HEK293 (cell line): ENCODE measurements around the gene HTR4.

Source experiments
- CTCF ChIA-PET: fragments of 350-600 bp; formaldehyde crosslinking; extraction: SDS; loops from one replicate; lab custom pipeline; 2021; ENCODE audit warnings: antibody characterized with exemption; lab: Yijun Ruan, JAX
- POLR2A ChIA-PET: fragments of 300-600 bp; formaldehyde crosslinking; extraction: SDS; loops from one replicate; lab custom pipeline; 2020; ENCODE audit warnings: antibody characterized with exemption, inconsistent platforms; lab: Yijun Ruan, JAX
- H3K27ac ChIP-seq: fragments of 200-500 bp; sonication (Bioruptor generic); 2 replicates; pipeline ENCODE4 v1.5.1; 2014; ENCODE audit warnings: low read depth, low read length, control low read depth, inconsistent platforms; ENCODE audit errors: extremely low read depth
- H3K36me3 ChIP-seq, 2 experiments: fragments of 200-500 bp in 1 of 2; sonication (Bioruptor generic) in 1 of 2; 1 replicate in 1 of 2; 2 replicates in 1 of 2; pipeline ENCODE4 v1.5.1; 2014 to 2017; ENCODE audit warnings: inconsistent platforms in 2 of 2, low read length in 2 of 2; ENCODE audit not compliant: control insufficient read depth in 2 of 2, insufficient read depth in 1 of 2
- H3K4me1 ChIP-seq: fragments of 200-500 bp; sonication (Bioruptor generic); 2 replicates; pipeline ENCODE4 v1.5.1; 2014; ENCODE audit warnings: mild to moderate bottlenecking, low read length, inconsistent platforms; ENCODE audit not compliant: control insufficient read depth, insufficient read depth
- H3K4me3 ChIP-seq: 2 replicates; pipeline ENCODE4 v1.5.1; 2011; ENCODE audit warnings: low read depth, mild to moderate bottlenecking, control low read depth, low read length, moderate library complexity
- H3K9me3 ChIP-seq: fragments of 200-500 bp; sonication (Bioruptor generic); 2 replicates; pipeline ENCODE4 v1.5.1; 2014; ENCODE audit warnings: low read depth, low read length, inconsistent platforms; ENCODE audit not compliant: control insufficient read depth, insufficient read depth
- MZF1 ChIP-seq: fragments of 450-650 bp; formaldehyde crosslinking; IDR thresholded peaks from 2 replicates; pipeline ENCODE4 v1.5.1; 2017; ENCODE audit warnings: missing biosample characterization, missing genetic modification characterization, borderline replicate concordance
- YY1 ChIP-seq: fragments of 450-650 bp; formaldehyde crosslinking; IDR thresholded peaks from 2 replicates; pipeline ENCODE4 v1.5.1; 2018; ENCODE audit warnings: missing biosample characterization, missing genetic modification characterization
- ZFP69B ChIP-seq: fragments of 450-650 bp; formaldehyde crosslinking; IDR thresholded peaks from 2 replicates; pipeline ENCODE4 v1.5.1; 2016; ENCODE audit warnings: missing biosample characterization, missing genetic modification characterization
- ZNF138 ChIP-seq: fragments of 450-650 bp; formaldehyde crosslinking; IDR thresholded peaks from 2 replicates; pipeline ENCODE4 v1.5.1; 2016; ENCODE audit warnings: missing biosample characterization, missing genetic modification characterization, borderline replicate concordance
- ZNF146 ChIP-seq: fragments of 450-650 bp; formaldehyde crosslinking; IDR thresholded peaks from 2 replicates; pipeline ENCODE4 v1.5.1; 2016; ENCODE audit warnings: missing biosample characterization, missing genetic modification characterization
- ZNF175 ChIP-seq: fragments of 450-650 bp; formaldehyde crosslinking; IDR thresholded peaks from 2 replicates; pipeline ENCODE4 v1.5.1; 2016; ENCODE audit warnings: missing biosample characterization, missing genetic modification characterization
- ZNF248 ChIP-seq: fragments of 450-650 bp; formaldehyde crosslinking; IDR thresholded peaks from 2 replicates; pipeline ENCODE4 v1.5.1; 2017; ENCODE audit warnings: missing biosample characterization, missing genetic modification characterization
- ZNF292 ChIP-seq: fragments of 450-650 bp; formaldehyde crosslinking; IDR thresholded peaks from 2 replicates; pipeline ENCODE4 v1.5.1; 2016; ENCODE audit warnings: low read depth, missing biosample characterization, missing genetic modification characterization, borderline replicate concordance
- ZNF335 ChIP-seq: fragments of 450-650 bp; formaldehyde crosslinking; conservative IDR thresholded peaks from 2 replicates; pipeline ENCODE4 v1.5.1; 2016; ENCODE audit warnings: missing biosample characterization, missing genetic modification characterization
- ZNF394 ChIP-seq: fragments of 450-650 bp; formaldehyde crosslinking; IDR thresholded peaks from 2 replicates; pipeline ENCODE4 v1.5.1; 2016; ENCODE audit warnings: missing biosample characterization, missing genetic modification characterization, mild to moderate bottlenecking, moderate library complexity, borderline replicate concordance
- ZNF529 ChIP-seq: fragments of 450-650 bp; formaldehyde crosslinking; IDR thresholded peaks from 2 replicates; pipeline ENCODE4 v1.5.1; 2017; ENCODE audit warnings: missing genetic modification characterization, missing biosample characterization; ENCODE audit not compliant: insufficient replicate concordance
- ZNF670 ChIP-seq: fragments of 450-650 bp; formaldehyde crosslinking; IDR thresholded peaks from 2 replicates; pipeline ENCODE4 v1.5.1; 2016; ENCODE audit warnings: missing biosample characterization, missing genetic modification characterization, low read depth
- TF ChIP-seq, protein P1 (sequence below): fragments of 450-650 bp; formaldehyde crosslinking; IDR thresholded peaks from 2 replicates; pipeline ENCODE4 v1.5.1; 2016; ENCODE audit warnings: missing biosample characterization, missing genetic modification characterization
- TF ChIP-seq, protein P2 (sequence below): fragments of 450-650 bp; formaldehyde crosslinking; IDR thresholded peaks from 2 replicates; pipeline ENCODE4 v1.5.1; 2017; ENCODE audit warnings: missing biosample characterization, missing genetic modification characterization
- TF ChIP-seq, protein P3 (sequence below): fragments of 450-650 bp; formaldehyde crosslinking; conservative IDR thresholded peaks from 2 replicates; pipeline ENCODE4 v1.5.1; 2016; ENCODE audit warnings: low read depth, missing biosample characterization, missing genetic modification characterization
- TF ChIP-seq, protein P4 (sequence below): fragments of 450-650 bp; formaldehyde crosslinking; IDR thresholded peaks from 2 replicates; pipeline ENCODE4 v1.5.1; 2016; ENCODE audit warnings: missing biosample characterization, missing genetic modification characterization, borderline replicate concordance
- TF ChIP-seq, protein P5 (sequence below): fragments of 450-650 bp; formaldehyde crosslinking; IDR thresholded peaks from 2 replicates; pipeline ENCODE4 v1.5.1; 2016; ENCODE audit warnings: missing biosample characterization, missing genetic modification characterization
- TF ChIP-seq, protein P6 (sequence below): fragments of 450-650 bp; formaldehyde crosslinking; IDR thresholded peaks from 2 replicates; pipeline ENCODE4 v1.5.1; 2016; ENCODE audit warnings: missing biosample characterization, missing genetic modification characterization

Gene HTR4

DNA sequence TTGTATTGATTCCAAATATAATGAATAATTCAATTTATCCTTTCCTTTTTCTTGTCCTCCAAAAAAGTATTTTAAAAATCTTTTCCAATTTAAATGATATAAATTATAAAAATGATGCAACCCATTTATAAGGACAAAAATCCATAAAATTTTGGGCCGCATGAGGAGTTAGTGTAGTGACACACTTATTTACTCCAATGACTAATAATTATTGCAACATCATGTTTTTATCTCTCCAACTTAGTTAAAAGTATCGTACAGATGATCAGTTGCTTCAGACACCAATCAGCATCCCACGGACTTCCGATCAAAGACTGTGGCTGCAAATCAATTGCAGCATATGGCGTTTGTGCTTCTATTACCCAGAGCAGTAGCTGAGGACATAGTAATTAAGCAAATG, 58.6 kb downstream of the HTR4 start (continued):
- TF ChIP-seq ZNF146 (tag by site-specific recombination): no peak
- TF ChIP-seq ZNF335 (tag by site-specific recombination): no peak
- TF ChIP-seq ZNF175 (tag by site-specific recombination): no peak
- TF ChIP-seq, all 188 proteins: peak for 0

DNA sequence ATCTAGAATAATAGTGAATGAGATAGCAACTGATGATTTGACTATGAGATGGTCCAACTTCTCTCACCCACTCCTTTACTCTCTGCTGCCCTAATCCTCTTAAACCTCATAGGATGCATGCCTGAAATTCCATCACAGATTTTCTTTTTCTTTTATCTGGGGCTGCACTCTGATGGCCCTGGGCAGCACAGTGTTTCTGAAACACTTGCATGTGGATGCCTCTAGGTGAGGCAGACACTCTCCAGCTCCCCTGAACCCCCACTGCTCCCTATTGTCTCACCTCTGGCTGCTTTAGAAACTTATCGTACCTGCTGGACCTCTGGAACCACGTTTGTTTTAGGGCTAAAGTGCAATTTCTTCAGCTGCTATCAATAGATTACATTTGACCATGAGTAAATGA, 67.5 kb downstream of the HTR4 start:
- Histone ChIP-seq H3K4me1 (no peaks in the 10 kb centered on the region), H3K36me3 (no peaks in the 10 kb centered on the region), H3K4me3 (no peak overlapping the region), H3K27ac (no peak overlapping the region), H3K9me3 (no peaks in the 10 kb centered on the region)
- no peak for TF ChIP-seq YY1 (tag by site-specific recombination)
- TF ChIP-seq ZNF529: no peak
- TF ChIP-seq, protein P1, sequence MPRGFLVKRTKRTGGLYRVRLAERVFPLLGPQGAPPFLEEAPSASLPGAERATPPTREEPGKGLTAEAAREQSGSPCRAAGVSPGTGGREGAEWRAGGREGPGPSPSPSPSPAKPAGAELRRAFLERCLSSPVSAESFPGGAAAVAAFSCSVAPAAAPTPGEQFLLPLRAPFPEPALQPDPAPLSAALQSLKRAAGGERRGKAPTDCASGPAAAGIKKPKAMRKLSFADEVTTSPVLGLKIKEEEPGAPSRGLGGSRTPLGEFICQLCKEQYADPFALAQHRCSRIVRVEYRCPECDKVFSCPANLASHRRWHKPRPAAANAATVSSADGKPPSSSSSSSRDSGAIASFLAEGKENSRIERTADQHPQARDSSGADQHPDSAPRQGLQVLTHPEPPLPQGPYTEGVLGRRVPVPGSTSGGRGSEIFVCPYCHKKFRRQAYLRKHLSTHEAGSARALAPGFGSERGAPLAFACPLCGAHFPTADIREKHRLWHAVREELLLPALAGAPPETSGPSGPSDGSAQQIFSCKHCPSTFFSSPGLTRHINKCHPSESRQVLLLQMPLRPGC (tag by site-specific recombination): no peak
- no peak for TF ChIP-seq ZNF670 (tag by site-specific recombination)
- TF ChIP-seq ZNF292 (tag by site-specific recombination): no peak
- no peak for TF ChIP-seq ZNF138 (tag by site-specific recombination)
- TF ChIP-seq ZFP69B (tag by site-specific recombination): no peak
- no peak for TF ChIP-seq ZNF248 (tag by site-specific recombination)
- TF ChIP-seq, protein P2, sequence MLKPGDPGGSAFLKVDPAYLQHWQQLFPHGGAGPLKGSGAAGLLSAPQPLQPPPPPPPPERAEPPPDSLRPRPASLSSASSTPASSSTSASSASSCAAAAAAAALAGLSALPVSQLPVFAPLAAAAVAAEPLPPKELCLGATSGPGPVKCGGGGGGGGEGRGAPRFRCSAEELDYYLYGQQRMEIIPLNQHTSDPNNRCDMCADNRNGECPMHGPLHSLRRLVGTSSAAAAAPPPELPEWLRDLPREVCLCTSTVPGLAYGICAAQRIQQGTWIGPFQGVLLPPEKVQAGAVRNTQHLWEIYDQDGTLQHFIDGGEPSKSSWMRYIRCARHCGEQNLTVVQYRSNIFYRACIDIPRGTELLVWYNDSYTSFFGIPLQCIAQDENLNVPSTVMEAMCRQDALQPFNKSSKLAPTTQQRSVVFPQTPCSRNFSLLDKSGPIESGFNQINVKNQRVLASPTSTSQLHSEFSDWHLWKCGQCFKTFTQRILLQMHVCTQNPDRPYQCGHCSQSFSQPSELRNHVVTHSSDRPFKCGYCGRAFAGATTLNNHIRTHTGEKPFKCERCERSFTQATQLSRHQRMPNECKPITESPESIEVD (tag by site-specific recombination): no peak
- TF ChIP-seq, protein P3, sequence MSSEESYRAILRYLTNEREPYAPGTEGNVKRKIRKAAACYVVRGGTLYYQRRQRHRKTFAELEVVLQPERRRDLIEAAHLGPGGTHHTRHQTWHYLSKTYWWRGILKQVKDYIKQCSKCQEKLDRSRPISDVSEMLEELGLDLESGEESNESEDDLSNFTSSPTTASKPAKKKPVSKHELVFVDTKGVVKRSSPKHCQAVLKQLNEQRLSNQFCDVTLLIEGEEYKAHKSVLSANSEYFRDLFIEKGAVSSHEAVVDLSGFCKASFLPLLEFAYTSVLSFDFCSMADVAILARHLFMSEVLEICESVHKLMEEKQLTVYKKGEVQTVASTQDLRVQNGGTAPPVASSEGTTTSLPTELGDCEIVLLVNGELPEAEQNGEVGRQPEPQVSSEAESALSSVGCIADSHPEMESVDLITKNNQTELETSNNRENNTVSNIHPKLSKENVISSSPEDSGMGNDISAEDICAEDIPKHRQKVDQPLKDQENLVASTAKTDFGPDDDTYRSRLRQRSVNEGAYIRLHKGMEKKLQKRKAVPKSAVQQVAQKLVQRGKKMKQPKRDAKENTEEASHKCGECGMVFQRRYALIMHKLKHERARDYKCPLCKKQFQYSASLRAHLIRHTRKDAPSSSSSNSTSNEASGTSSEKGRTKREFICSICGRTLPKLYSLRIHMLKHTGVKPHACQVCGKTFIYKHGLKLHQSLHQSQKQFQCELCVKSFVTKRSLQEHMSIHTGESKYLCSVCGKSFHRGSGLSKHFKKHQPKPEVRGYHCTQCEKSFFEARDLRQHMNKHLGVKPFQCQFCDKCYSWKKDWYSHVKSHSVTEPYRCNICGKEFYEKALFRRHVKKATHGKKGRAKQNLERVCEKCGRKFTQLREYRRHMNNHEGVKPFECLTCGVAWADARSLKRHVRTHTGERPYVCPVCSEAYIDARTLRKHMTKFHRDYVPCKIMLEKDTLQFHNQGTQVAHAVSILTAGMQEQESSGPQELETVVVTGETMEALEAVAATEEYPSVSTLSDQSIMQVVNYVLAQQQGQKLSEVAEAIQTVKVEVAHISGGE (tag by site-specific recombination): no peak
- TF ChIP-seq ZNF394 (tag by site-specific recombination): no peak
- TF ChIP-seq, protein P4, sequence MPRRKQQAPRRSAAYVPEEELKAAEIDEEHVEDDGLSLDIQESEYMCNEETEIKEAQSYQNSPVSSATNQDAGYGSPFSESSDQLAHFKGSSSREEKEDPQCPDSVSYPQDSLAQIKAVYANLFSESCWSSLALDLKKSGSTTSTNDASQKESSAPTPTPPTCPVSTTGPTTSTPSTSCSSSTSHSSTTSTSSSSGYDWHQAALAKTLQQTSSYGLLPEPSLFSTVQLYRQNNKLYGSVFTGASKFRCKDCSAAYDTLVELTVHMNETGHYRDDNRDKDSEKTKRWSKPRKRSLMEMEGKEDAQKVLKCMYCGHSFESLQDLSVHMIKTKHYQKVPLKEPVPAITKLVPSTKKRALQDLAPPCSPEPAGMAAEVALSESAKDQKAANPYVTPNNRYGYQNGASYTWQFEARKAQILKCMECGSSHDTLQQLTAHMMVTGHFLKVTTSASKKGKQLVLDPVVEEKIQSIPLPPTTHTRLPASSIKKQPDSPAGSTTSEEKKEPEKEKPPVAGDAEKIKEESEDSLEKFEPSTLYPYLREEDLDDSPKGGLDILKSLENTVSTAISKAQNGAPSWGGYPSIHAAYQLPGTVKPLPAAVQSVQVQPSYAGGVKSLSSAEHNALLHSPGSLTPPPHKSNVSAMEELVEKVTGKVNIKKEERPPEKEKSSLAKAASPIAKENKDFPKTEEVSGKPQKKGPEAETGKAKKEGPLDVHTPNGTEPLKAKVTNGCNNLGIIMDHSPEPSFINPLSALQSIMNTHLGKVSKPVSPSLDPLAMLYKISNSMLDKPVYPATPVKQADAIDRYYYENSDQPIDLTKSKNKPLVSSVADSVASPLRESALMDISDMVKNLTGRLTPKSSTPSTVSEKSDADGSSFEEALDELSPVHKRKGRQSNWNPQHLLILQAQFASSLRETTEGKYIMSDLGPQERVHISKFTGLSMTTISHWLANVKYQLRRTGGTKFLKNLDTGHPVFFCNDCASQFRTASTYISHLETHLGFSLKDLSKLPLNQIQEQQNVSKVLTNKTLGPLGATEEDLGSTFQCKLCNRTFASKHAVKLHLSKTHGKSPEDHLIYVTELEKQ (tag by site-specific recombination): no peak
- TF ChIP-seq, protein P5, sequence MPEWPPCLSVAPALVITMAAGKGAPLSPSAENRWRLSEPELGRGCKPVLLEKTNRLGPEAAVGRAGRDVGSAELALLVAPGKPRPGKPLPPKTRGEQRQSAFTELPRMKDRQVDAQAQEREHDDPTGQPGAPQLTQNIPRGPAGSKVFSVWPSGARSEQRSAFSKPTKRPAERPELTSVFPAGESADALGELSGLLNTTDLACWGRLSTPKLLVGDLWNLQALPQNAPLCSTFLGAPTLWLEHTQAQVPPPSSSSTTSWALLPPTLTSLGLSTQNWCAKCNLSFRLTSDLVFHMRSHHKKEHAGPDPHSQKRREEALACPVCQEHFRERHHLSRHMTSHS: no peak
- no peak for TF ChIP-seq ZNF335 (tag by site-specific recombination)
- no peak for TF ChIP-seq MZF1 (tag by site-specific recombination)
- TF ChIP-seq, protein P6, sequence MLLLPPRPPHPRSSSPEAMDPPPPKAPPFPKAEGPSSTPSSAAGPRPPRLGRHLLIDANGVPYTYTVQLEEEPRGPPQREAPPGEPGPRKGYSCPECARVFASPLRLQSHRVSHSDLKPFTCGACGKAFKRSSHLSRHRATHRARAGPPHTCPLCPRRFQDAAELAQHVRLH (tag by site-specific recombination): no peak
- POLR2A ChIA-PET: no interaction called here
- CTCF ChIA-PET: interaction anchor here (0.6 to 0.8 kb wide), 2 partner anchors 150 to 628 kb away, joined by 3 read pairs; no protein-coding TSS in a partner anchor
